Activated CD4-positive, alpha-beta T cell treated with anti-CD3 and anti-CD28 coated beads for 36 hours (primary cell): Measurements from ENCODE around the gene CHAT. TPM values are rescaled to one million over a fixed set of nuclear protein-coding genes. Genes with fewer than 3 reads are reported as not detected.

ENCODE experiments used
- ATAC-seq: fragments of 200-7000 bp; cut with Tn5 transposase; one replicate; pipeline ENCODE4 v1.10.0; 2021; ENCODE audit warnings: mild to moderate bottlenecking, moderate library complexity
- CTCF ChIA-PET: fragments of 350-600 bp; sonication (Branson Sonifier 250); formaldehyde crosslinking; loops from one replicate; lab custom pipeline; 2021; ENCODE audit warnings: antibody characterized with exemption; lab: Charles Lee
- POLR2A ChIA-PET: fragments of 350-600 bp; sonication (Branson Sonifier 250); formaldehyde crosslinking; loops from one replicate; lab custom pipeline; 2021; ENCODE audit warnings: antibody characterized with exemption, inconsistent platforms; lab: Charles Lee
- DNase-seq: peaks from one replicate; pipeline ENCODE4 v3.0.0-alpha.2; 2020
- H3K27ac Mint-ChIP-seq: one replicate; pipeline ENCODE4 v1.8.0; 2021; ENCODE audit warnings: mixed read lengths
- H3K27me3 Mint-ChIP-seq: one replicate; pipeline ENCODE4 v1.8.0; 2021; ENCODE audit warnings: mixed read lengths
- H3K36me3 Mint-ChIP-seq: one replicate; pipeline ENCODE4 v1.8.0; 2021; ENCODE audit warnings: low read depth, mixed read lengths
- H3K4me1 Mint-ChIP-seq: one replicate; pipeline ENCODE4 v1.8.0; 2021; ENCODE audit warnings: mixed read lengths
- H3K4me3 Mint-ChIP-seq: one replicate; pipeline ENCODE4 v1.8.0; 2021; ENCODE audit warnings: mild to moderate bottlenecking, moderate library complexity, mixed read lengths
- H3K9me3 Mint-ChIP-seq: one replicate; pipeline ENCODE4 v1.8.0; 2021; ENCODE audit warnings: low read depth, mixed read lengths
- intact Hi-C, 2 experiments: fragments of 100-400 bp; cut with DNase I in 1 of 2; cut with micrococcal nuclease in 1 of 2; formaldehyde crosslinking; loops; one replicate each; pipeline versions ENCODE4 v1.14.2 to v1.15.1; 2022 to 2024; cut with DNase I, micrococcal nuclease
- total RNA-seq, 2 experiments: library from RNA; stranded (reverse); gene quantifications; one replicate each; pipeline ENCODE4 v1.2.3, GENCODE V29; 2021

Gene CHAT
- total RNA-seq, 2 experiments from 2014 or later: not detected

DNA sequence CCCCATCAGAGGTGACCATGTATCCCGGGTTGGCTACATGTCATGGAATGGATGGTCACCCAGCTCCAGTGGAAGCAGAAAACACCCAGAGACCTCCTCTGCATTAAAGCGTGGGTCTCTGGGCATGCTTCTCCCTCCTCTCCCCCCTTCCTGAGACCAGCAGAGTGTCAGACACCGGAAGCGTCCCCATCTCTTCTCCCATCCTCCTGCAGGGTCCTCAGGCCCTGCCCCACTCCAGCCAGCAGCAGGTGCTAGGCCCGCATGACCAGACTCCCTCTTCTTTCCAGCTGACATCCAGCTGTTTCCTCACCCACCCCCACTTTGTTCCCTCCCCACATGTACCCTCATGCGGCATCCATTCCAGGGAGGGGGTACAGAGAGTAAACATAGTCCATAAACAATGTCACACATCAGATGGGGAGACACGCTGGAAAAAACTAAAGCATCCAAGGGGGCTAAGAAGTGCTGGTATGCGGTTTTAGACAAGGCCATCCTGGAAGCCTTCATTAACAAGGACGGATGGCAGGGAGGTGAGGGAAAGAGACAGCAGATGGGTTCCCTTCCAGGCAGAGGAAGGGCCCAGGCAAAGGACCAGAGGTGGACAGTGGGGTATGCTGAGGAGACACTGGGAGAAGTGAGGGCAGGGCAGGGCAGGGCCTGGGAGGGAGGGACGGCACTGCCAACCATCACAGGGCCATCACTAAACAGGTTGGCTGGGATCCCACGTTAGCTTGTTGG, 16.2 kb upstream of the CHAT start:
- H3K4me1 Mint-ChIP-seq: no peaks in the 10 kb centered on the region
- ChIA-PET CTCF (no interaction called here), POLR2A (no interaction called here)

DNA sequence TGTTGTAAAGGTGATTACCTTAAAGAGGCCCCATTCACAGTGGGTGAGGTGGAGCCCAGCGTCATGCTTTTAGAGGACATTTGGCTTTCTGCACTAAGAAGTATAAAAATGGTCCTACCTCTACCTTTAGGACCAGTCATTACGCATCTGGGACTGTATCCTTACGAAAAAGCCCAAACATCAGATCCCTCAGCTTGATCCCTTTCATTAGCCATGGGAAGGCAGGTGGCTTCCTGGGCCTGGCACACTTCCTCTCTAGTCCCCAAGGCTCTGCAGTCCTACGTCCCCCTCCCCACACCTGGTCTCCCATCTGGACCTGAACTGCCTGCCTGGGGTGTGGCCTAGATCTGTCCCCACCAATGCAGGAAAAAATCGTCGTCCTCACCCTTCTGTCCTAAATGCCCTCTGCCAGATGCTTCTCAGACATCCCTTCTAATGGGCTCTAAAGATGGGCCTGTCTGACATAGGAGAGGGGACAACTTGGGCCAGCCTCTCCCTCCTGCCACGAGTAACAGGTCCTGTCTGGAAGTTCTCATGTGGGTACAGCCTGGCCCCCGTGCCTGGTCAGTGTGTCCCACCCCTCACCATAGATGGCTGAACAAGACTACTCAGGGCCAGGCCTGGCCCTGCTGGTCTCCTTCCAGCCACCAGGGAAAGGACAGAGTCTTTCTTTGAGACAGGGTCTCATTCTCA, 15.5 kb upstream of the CHAT start:
- Mint-ChIP-seq H3K4me3 (no peak overlapping the region), H3K4me1 (no peaks in the 10 kb centered on the region), H3K36me3 (no peaks in the 10 kb centered on the region), H3K9me3 (no peaks in the 10 kb centered on the region), H3K27me3 (peaks cover 14% of the 10 kb centered on the region), H3K27ac (no peak overlapping the region)
- intact Hi-C loops: loop anchor here in 1 of 2 experiments (10.0 kb wide), 1 partner anchor 626 kb away; no protein-coding TSS in a partner anchor
- no peak for DNase-seq
- CTCF ChIA-PET: no interaction called here
- no peak for ATAC-seq
- POLR2A ChIA-PET: no interaction called here

More for the DNA sequence above, 16.2 kb upstream of the CHAT start:
- H3K27me3 Mint-ChIP-seq: peaks cover 14% of the 10 kb centered on the region
- no peak for ATAC-seq
- H3K36me3 Mint-ChIP-seq: no peaks in the 10 kb centered on the region
- H3K9me3 Mint-ChIP-seq: no peaks in the 10 kb centered on the region
- H3K27ac Mint-ChIP-seq: no peak overlapping the region
- DNase-seq: no peak
- intact Hi-C loops: loop anchor here in 1 of 2 experiments (10.0 kb wide), 1 partner anchor 627 kb away; no protein-coding TSS in a partner anchor
- H3K4me3 Mint-ChIP-seq: no peak overlapping the region

DNA sequence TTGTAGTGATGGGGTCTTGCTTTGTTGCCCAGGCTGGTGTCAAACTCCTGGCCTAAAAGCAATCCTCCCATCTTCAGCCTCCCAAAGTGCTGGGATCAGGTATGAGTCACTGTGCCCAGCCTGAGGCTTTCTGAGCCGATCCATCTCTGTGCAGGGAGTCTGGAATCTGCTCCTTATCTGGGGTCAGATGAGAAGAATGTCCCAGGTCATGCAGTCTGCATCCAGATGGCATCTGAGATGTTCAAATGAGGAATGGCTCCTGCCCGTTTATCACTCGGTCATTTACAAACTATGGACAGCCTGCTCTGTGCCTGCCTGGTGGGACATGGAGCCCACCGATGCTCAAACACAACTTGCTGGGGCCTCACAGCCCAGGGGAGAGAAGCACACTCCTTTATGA, 14.9 kb upstream of the CHAT start:
- Mint-ChIP-seq H3K4me3 (no peak overlapping the region), H3K36me3 (no peaks in the 10 kb centered on the region), H3K27me3 (peaks cover 19% of the 10 kb centered on the region), H3K27ac (no peak overlapping the region), H3K9me3 (no peaks in the 10 kb centered on the region), H3K4me1 (no peaks in the 10 kb centered on the region)
- ATAC-seq (no peak), DNase-seq (no peak)
- POLR2A ChIA-PET: no interaction called here
- intact Hi-C loops: loop anchor here in 1 of 2 experiments (10.0 kb wide), 1 partner anchor 626 kb away; no protein-coding TSS in a partner anchor
- CTCF ChIA-PET: interaction anchor here (0.6 to 1.0 kb wide), 2 partner anchors 64 to 172 kb away, joined by 3 read pairs; no protein-coding TSS in a partner anchor

DNA sequence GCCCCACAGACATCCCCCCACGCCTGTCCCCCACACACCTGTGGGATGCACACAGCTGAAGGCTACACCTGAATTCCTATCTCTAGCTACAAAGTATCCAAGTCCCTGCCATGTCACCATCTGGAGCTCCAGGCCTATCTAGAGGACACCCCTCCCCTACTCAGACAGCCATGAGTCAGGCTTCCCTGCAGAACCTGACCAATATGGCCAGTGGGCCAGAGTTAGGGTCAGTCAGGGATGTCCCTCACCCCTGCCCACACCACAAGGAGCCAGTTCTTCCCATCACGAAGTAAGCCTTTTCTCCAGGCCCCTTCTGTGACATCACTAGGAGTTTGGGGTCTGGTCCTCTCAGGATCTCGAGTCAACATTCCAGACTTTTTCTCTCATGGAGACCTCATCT, 14.3 kb upstream of the CHAT start:
- no peak overlapping the region for H3K27ac Mint-ChIP-seq
- CTCF ChIA-PET: interaction anchor here (0.6 to 1.0 kb wide), 2 partner anchors 63 to 172 kb away, joined by 3 read pairs; no protein-coding TSS in a partner anchor
- no peak for DNase-seq
- H3K4me1 Mint-ChIP-seq: no peaks in the 10 kb centered on the region
- POLR2A ChIA-PET: no interaction called here
- peaks cover 24% of the 10 kb centered on the region for H3K27me3 Mint-ChIP-seq
- no peaks in the 10 kb centered on the region for H3K36me3 Mint-ChIP-seq
- no peak overlapping the region for H3K4me3 Mint-ChIP-seq
- no peak for ATAC-seq
- intact Hi-C loops: loop anchor here in 1 of 2 experiments (10.0 kb wide), 1 partner anchor 625 kb away; no protein-coding TSS in a partner anchor
- no peaks in the 10 kb centered on the region for H3K9me3 Mint-ChIP-seq

DNA sequence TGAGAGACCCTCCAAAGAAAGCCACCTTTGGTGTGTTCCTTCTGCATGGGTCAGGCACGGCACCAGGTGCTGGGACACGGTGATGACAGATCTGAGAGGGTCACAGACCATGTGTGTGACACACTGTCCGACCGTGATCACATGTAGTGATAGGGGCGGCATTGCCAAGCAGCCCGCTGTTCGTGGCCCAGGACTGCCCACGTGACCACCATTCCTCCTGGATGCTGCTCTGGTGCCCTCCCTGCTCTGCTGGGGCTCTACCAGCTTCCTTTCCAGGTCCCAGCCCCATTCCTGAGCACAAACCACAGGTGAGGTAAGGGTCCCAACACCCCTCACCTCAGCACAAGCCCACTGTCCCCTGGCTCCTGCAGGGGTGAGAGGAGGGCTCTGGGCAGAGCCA, 13.8 kb upstream of the CHAT start:
- H3K27me3 Mint-ChIP-seq: peaks cover 27% of the 10 kb centered on the region
- no peaks in the 10 kb centered on the region for H3K36me3 Mint-ChIP-seq
- H3K4me1 Mint-ChIP-seq: no peaks in the 10 kb centered on the region
- DNase-seq (no peak), ATAC-seq (no peak)
- peaks cover 2% of the 10 kb centered on the region for H3K9me3 Mint-ChIP-seq
- POLR2A ChIA-PET: no interaction called here
- intact Hi-C loops: no loop called here
- CTCF ChIA-PET: interaction anchor here (1.0 kb wide), 1 partner anchor 171 kb away, joined by 3 read pairs; no protein-coding TSS in a partner anchor
- no peak overlapping the region for H3K27ac Mint-ChIP-seq
- no peak overlapping the region for H3K4me3 Mint-ChIP-seq

DNA sequence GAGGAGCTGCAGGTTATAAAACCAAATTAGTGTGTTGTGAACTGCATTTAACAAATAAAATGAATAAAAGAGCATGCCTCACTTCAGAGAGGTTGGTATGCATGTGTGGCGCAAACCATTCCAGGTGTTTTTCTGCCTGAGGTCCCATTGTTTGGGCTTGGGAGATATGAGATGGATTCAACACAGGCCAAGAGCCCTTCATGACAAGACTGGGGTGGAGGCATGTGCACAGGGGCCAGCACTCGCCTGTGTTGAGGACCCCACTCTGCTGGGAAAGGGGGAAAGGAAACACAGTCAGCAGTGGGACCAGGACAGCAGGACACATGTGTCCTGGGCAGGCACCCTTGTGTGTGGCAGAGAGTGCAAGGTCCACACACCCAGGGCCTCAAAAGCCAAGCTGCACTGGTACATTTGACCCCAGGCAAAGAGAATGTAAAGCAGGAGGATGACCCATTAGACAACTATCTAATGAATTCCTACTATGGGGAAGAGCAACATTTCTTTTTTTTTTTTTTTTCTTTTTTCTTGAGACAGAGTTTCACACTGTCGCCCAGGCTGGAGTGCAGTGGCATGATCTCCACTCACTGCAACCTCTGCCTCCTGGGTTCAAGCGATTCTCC, 12.9 kb upstream of the CHAT start:
- H3K36me3 Mint-ChIP-seq: no peaks in the 10 kb centered on the region
- no peak overlapping the region for H3K27ac Mint-ChIP-seq
- CTCF ChIA-PET: interaction anchor here (0.6 kb wide), 1 partner anchor 13 kb away, joined by 3 read pairs; no protein-coding TSS in a partner anchor
- peaks cover 31% of the 10 kb centered on the region for H3K27me3 Mint-ChIP-seq
- intact Hi-C loops: no loop called here
- DNase-seq: no peak
- no peaks in the 10 kb centered on the region for H3K4me1 Mint-ChIP-seq
- POLR2A ChIA-PET: no interaction called here
- ATAC-seq: no peak
- H3K9me3 Mint-ChIP-seq: peaks cover 2% of the 10 kb centered on the region
- H3K4me3 Mint-ChIP-seq: no peak overlapping the region

DNA sequence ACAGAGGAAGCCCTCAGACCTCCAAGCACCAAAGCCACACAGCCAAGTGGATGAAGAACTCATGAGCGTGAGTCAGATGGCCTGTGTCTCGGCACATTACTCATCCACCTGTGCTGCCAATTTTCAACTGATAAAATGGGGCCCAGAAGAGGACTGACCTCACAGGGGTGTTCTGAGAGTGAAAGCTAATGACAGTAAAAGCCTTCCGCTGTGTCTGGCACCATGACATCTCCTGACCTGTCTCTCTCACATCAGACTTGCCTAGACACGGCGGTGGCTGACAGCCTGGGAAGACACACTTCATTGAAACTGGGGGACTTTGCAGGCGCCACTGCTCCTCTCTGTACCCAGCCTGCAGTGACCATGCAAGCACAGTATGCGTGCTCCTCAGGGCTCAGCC, 12.0 kb upstream of the CHAT start:
- ChIA-PET POLR2A (no interaction called here), CTCF (no interaction called here)
- Mint-ChIP-seq H3K27me3 (peaks cover 39% of the 10 kb centered on the region), H3K27ac (no peak overlapping the region), H3K4me3 (no peak overlapping the region), H3K36me3 (no peaks in the 10 kb centered on the region), H3K4me1 (peaks cover 2% of the 10 kb centered on the region), H3K9me3 (peaks cover 2% of the 10 kb centered on the region)
- no peak for DNase-seq
- intact Hi-C loops: no loop called here
- ATAC-seq: no peak

DNA sequence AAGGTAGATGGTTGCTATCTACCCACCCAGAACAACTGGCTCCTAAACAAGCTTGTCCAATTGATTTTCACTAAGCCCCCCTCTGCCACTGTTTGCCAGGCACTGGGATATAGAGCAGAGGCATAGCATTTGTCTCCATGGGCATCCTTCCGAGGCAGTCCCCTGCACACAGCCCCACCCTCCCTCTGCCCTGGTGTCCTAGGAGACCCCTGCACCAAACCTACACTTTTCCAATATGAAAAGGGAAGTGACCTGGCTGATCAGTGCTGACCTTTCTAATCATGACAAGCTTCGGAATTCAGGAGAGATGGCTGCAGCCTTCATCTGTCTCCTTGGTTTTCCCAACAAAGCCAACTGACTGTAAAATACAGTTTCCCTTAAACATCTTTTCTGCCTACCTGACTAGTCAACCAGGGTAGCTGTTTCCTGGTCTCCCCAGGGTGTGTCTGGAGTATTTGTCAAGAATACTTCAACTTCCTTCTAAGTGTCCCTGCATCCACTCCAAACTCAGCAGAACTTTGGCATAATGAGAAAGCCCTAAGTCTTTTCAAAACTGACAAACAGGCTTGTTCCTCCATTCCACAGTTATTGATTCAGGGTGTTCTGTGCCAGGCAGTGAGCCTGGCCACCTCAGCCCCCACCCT, 11.3 kb upstream of the CHAT start:
- H3K27me3 Mint-ChIP-seq: peaks cover 43% of the 10 kb centered on the region
- peaks cover 2% of the 10 kb centered on the region for H3K9me3 Mint-ChIP-seq
- ChIA-PET CTCF (interaction anchor here (0.6 kb wide), 1 partner anchor 166 kb away, joined by 3 read pairs; no protein-coding TSS in a partner anchor), POLR2A (no interaction called here)
- no peaks in the 10 kb centered on the region for H3K36me3 Mint-ChIP-seq
- H3K27ac Mint-ChIP-seq: no peak overlapping the region
- DNase-seq (no peak), ATAC-seq (no peak)
- peaks cover 2% of the 10 kb centered on the region for H3K4me1 Mint-ChIP-seq
- no peak overlapping the region for H3K4me3 Mint-ChIP-seq
- intact Hi-C loops: no loop called here

DNA sequence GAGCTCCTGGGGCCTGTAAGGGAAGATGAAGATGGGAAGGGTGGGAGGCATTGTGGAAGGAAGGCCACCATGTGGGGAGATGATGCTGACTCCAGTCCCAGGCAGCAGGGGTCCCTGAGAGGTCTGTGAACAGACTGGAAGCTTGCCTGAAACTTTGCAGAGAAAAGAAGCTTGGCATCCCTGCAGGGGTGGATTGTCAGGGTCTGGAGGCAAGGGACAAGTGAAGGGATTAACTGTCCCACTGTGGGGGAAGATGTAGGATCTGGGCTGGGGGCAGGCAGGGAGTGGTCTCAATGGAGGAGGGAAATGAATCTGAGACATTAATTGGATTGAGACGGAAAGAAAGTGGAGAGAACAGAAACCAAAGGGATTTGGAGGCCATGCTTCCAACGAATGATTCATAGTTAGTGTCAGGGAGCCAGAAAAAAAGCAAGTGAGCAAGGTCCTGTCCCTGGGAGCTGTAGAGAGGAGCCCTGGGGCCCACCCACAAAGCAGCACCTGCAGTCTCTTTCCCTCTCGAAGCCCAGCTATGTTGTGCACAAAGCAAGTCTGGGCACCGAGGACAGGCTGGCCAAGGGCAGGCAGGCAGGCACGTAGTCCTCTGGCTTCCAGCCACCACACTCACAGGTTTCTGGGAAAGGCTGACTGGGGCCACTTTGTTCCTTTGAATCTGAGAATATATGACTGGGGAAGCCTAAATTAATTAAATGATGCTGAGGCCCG, 8.5 kb upstream of the CHAT start:
- Mint-ChIP-seq H3K4me1 (peaks cover 2% of the 10 kb centered on the region), H3K27ac (no peak overlapping the region), H3K27me3 (peaks cover 60% of the 10 kb centered on the region), H3K36me3 (no peaks in the 10 kb centered on the region), H3K4me3 (no peak overlapping the region), H3K9me3 (peaks cover 2% of the 10 kb centered on the region)
- ATAC-seq (no peak), DNase-seq (no peak)
- ChIA-PET CTCF (interaction anchor here (1.2 to 1.5 kb wide), 2 partner anchors 10 to 12 kb away, joined by 4 to 5 read pairs; no protein-coding TSS in a partner anchor), POLR2A (no interaction called here)
- intact Hi-C loops: loop anchor here in 1 of 2 experiments (5.0 kb wide), 1 partner anchor 208 kb away; the partner anchor contains the start of gene DRGX

DNA sequence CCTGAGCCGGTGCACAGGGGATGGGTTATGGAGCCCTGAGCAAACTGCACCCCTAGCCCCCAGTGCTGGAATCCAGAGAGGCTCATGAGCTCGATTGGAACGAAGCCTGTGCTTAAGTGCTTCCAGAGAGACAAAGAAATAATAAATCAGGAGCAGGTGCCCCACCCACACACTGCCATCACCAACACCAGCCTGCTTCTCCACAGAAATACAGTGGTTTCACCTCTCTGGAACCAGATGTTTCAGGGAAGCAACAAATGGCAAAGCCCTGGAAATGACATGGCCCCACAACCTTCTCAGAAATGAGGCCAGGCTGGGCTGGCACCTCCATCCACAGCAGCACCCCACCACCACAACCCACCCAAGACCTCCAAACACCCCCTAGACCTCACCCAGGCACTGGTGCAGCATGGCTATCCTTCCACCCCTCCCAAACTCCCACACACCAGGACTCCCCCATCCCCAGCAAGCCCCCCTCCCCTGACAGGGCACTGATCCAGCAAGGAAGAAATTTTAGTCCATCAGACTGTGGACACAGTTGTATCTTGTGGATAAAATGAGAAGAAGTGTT, 7.8 kb upstream of the CHAT start:
- Mint-ChIP-seq H3K27ac (no peak overlapping the region), H3K9me3 (peaks cover 2% of the 10 kb centered on the region), H3K27me3 (peaks cover 56% of the 10 kb centered on the region), H3K36me3 (no peaks in the 10 kb centered on the region), H3K4me1 (peaks cover 2% of the 10 kb centered on the region), H3K4me3 (no peak overlapping the region)
- ChIA-PET CTCF (interaction anchor here (1.0 to 1.6 kb wide), 2 partner anchors 13 to 32 kb away, joined by 3 to 9 read pairs; no protein-coding TSS in a partner anchor), POLR2A (no interaction called here)
- intact Hi-C loops: loop anchor here (2.0 to 5.0 kb wide), 3 partner anchors 157 to 209 kb away; partner anchors contain the start of genes DRGX (in 1 of the 2) and OGDHL (in 1 of the 2)
- no peak for DNase-seq
- no peak for ATAC-seq
